ENCODE measurements around the gene SPTBN1. TPM values are rescaled to one million over a fixed set of nuclear protein-coding genes. Genes with fewer than 3 reads are reported as not detected.

Gene SPTBN1
- total RNA-seq, 1 donor from 2014 or later, result 813 TPM

DNA sequence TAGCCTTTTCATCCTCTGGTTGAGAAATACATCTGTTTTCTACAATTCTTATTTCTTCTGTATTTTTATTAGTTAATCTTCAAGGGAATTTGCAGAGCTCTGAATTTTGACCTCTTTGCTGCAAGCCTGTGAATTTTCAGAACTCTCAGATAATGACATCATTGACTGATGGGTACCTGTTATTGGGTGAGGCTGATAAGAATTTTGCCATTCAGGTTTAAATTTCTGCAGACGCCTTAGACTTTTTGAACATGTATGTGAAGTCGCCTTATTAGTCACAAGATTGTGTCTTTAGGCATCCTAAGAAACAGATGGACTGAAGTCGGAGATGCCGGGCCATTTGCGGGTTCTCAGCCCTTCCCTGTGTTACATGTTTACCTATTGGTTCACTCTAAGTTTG is 82.4 kb downstream of the SPTBN1 start:
- H3K27ac ChIP-seq, result no peak overlapping the region
- DNase-seq (no peak), ATAC-seq (no peak)
- H3K4me3 ChIP-seq, result no peak overlapping the region
- H3K27me3 ChIP-seq, result no peaks in the 10 kb centered on the region
- peaks cover 12% of the 10 kb centered on the region for H3K4me1 ChIP-seq
- intact Hi-C loops (cut with DNase I), result no loop called here
- no peaks in the 10 kb centered on the region for H3K9me3 ChIP-seq
- TF ChIP-seq, protein P1, sequence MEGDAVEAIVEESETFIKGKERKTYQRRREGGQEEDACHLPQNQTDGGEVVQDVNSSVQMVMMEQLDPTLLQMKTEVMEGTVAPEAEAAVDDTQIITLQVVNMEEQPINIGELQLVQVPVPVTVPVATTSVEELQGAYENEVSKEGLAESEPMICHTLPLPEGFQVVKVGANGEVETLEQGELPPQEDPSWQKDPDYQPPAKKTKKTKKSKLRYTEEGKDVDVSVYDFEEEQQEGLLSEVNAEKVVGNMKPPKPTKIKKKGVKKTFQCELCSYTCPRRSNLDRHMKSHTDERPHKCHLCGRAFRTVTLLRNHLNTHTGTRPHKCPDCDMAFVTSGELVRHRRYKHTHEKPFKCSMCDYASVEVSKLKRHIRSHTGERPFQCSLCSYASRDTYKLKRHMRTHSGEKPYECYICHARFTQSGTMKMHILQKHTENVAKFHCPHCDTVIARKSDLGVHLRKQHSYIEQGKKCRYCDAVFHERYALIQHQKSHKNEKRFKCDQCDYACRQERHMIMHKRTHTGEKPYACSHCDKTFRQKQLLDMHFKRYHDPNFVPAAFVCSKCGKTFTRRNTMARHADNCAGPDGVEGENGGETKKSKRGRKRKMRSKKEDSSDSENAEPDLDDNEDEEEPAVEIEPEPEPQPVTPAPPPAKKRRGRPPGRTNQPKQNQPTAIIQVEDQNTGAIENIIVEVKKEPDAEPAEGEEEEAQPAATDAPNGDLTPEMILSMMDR (IDR thresholded peaks at IDR 0.05), result no peak
- H3K36me3 ChIP-seq, result peaks cover 9% of the 10 kb centered on the region

DNA sequence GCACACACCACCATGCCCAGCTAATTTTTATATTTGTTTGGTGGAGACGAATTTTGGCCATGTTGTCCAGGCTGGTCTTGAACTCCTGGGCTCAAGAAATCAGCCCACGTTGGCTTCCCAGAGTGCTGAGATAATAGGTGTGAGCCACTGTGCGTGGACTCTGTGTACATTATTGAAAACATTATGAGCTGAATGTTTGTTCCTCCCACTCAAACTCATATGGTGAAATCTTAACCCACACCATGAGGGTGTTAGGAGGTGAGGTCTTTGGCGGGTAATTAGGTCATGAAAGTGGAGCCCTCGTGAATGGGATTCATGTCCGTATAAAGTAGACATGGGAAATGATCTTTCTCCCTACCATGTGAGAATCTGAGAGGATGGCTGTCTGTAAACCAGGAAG is 83.6 kb downstream of the SPTBN1 start:
- Histone ChIP-seq H3K27me3 (no peaks in the 10 kb centered on the region), H3K36me3 (peaks cover 6% of the 10 kb centered on the region), H3K9me3 (no peaks in the 10 kb centered on the region), H3K4me3 (no peak overlapping the region), H3K4me1 (peaks cover 4% of the 10 kb centered on the region), H3K27ac (no peak overlapping the region)
- ATAC-seq (no peak), DNase-seq (no peak)
- TF ChIP-seq, protein P1 (IDR thresholded peaks at IDR 0.05), result no peak
- intact Hi-C loops (cut with DNase I), result no loop called here

DNA sequence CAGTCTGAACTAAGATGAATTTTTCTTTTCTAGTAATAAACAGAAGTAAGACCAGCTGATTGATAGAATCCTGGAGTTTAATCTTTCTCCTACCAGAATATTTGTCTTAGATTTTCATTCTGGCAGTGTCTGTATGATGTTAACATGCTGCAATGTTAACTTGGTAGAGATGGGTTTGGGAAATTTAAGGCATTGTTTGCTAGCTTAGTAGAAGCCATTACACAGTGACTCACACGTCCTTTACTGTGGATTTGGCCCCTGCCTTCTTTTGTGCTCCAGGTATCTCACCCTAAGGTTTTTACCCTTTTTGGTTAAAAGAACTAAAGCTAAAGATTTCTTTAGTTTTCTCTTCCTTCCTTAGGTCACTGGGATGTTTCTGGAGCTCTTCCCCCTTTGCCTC is 84.1 kb downstream of the SPTBN1 start:
- no peak for DNase-seq
- H3K36me3 ChIP-seq, result peaks cover under 1% of the 10 kb centered on the region
- no peak for ATAC-seq
- H3K27ac ChIP-seq, result no peak overlapping the region
- H3K4me1 ChIP-seq, result peaks cover 4% of the 10 kb centered on the region
- intact Hi-C loops (cut with DNase I), result no loop called here
- TF ChIP-seq, protein P1 (IDR thresholded peaks at IDR 0.05), result no peak
- H3K9me3 ChIP-seq, result no peaks in the 10 kb centered on the region
- H3K4me3 ChIP-seq, result no peak overlapping the region
- H3K27me3 ChIP-seq, result no peaks in the 10 kb centered on the region

DNA sequence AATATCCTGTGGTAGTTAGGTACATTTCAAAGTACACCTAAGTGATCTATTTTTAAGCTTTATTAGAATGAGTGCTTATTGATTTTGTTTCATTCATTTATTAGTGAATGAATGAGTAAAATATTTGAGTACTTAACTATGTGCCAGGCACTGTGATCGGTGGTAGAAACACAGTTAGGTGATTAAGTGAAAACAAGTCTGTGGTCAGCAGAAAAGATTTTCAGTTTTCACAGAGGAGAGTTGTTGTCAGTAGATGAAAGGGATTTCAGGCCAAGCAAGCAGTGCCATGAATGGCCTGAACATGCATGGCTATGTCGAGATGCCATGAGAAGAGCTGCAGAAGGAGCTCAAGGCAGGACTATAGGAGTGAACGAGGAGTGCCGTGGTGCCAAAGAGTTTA is 85.9 kb downstream of the SPTBN1 start:
- intact Hi-C loops (cut with DNase I), result no loop called here

DNA sequence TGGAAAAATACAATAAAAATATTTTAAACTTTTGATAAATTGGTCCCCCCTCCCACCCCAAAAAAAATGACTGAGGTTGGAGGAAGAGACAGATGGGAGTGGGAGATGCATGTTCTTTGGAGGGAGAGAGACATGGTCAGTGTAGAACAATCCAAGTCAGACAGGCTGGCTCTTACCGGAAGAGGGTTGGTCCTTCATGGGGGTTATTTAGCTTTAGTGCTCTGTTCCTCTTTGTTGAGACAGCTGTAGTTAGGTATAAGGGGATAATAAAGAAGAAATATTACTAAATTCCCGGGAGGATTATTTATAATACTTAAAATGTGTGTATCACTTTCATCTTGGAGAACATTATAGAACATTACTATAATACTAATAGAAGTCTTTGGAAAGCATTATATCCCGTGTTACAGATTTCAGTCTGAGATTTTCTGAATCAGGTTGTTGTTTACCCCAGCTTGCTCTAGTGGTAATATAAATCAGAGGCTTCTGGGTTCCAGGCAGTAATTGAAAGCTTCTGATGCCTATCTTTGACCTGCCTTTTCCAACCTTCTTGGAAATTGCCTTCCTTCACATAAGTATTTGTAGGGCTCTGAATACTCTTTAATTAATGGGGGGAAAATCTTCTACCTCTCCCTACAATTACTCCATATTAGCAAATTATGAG is 87.7 kb downstream of the SPTBN1 start:
- no peak for DNase-seq
- TF ChIP-seq, protein P1 (IDR thresholded peaks at IDR 0.05), result no peak
- Histone ChIP-seq H3K9me3 (no peaks in the 10 kb centered on the region), H3K27ac (no peak overlapping the region), H3K4me1 (peaks cover 13% of the 10 kb centered on the region), H3K4me3 (no peak overlapping the region), H3K36me3 (no peaks in the 10 kb centered on the region), H3K27me3 (no peaks in the 10 kb centered on the region)
- intact Hi-C loops (cut with DNase I), result no loop called here
- ATAC-seq, result no peak

More for the DNA sequence above, 85.9 kb downstream of the SPTBN1 start:
- no peaks in the 10 kb centered on the region for H3K36me3 ChIP-seq
- H3K27me3 ChIP-seq, result no peaks in the 10 kb centered on the region
- no peak for ATAC-seq
- H3K9me3 ChIP-seq, result no peaks in the 10 kb centered on the region
- H3K4me3 ChIP-seq, result no peak overlapping the region
- peaks cover 13% of the 10 kb centered on the region for H3K4me1 ChIP-seq
- DNase-seq, result no peak
- TF ChIP-seq, protein P1 (IDR thresholded peaks at IDR 0.05), result no peak
- H3K27ac ChIP-seq, result no peak overlapping the region

Data from upper lobe of right lung (tissue), 1 donor.